Measurements from ENCODE around the gene GAST. TPM values are rescaled to one million over a fixed set of nuclear protein-coding genes. Genes with fewer than 3 reads are reported as not detected.

GAST gene
- total and polyA plus RNA-seq, 12 donors = not detected

GRCh38 chr17:41718287-41718645, 6.1 kb downstream of the GAST start:
- TF ChIP-seq CTCF (IDR thresholded peaks at IDR 0.05) (no peak), POLR2A (IDR thresholded peaks at IDR 0.05) (no peak)
- Histone ChIP-seq H3K27ac (no peak overlapping the region), H3K9me3 (replicated peaks in 1 of 3) (no peaks in the 10 kb centered on the region), H3K36me3 (replicated peaks in 1 of 2) (no peaks in the 10 kb centered on the region), H3K4me1 (replicated peaks in 1 of 2) (peaks cover 0 to 5% of the 10 kb centered on the region in 2 donors), H3K27me3 (no peaks in the 10 kb centered on the region), H3K4me3 (no peak overlapping the region)
- no peak for DNase-seq
- intact Hi-C loops (cut with DNase I) = no loop called here
- WGBS, 4 donors = 37 to 70% (median 68%) methylated on average over 2 to 5 of the region's 5 CpGs

- H3K9me3 ChIP-seq (replicated peaks in 1 of 3) = no peaks in the 10 kb centered on the region
- no peak overlapping the region for H3K4me3 ChIP-seq
- intact Hi-C loops (cut with DNase I) = no loop called here
- DNase-seq = no peak
- H3K4me1 ChIP-seq (replicated peaks in 1 of 2) = peaks cover 0 to 5% of the 10 kb centered on the region in 2 donors
- WGBS, 4 donors = 81 to 94% (median 87%) methylated on average over 7 of the region's 7 CpGs
- no peaks in the 10 kb centered on the region for H3K27me3 ChIP-seq
- TF ChIP-seq CTCF (IDR thresholded peaks at IDR 0.05) (no peak), POLR2A (IDR thresholded peaks at IDR 0.05) (no peak)
- H3K36me3 ChIP-seq (replicated peaks in 1 of 2) = no peaks in the 10 kb centered on the region
- no peak overlapping the region for H3K27ac ChIP-seq
Measured at GRCh38 chr17:41722231-41722630, 10.1 kb downstream of the GAST start.

- Histone ChIP-seq H3K4me3 (no peak overlapping the region), H3K27me3 (no peaks in the 10 kb centered on the region), H3K4me1 (replicated peaks in 1 of 2) (no peaks in the 10 kb centered on the region), H3K36me3 (replicated peaks in 1 of 2) (no peaks in the 10 kb centered on the region), H3K27ac (no peak overlapping the region), H3K9me3 (replicated peaks in 1 of 3) (no peaks in the 10 kb centered on the region)
- TF ChIP-seq CTCF (IDR thresholded peaks at IDR 0.05) = no peak
- TF ChIP-seq POLR2A (IDR thresholded peaks at IDR 0.05) = no peak
- DNase-seq = no peak
- WGBS, 4 donors = 66 to 73% (median 72%) methylated on average over 9 to 12 of the region's 12 CpGs
- intact Hi-C loops (cut with DNase I) = no loop called here
Measured at GRCh38 chr17:41723801-41724475, 11.8 kb downstream of the GAST start.

- Histone ChIP-seq H3K4me1 (replicated peaks in 1 of 2) (no peaks in the 10 kb centered on the region), H3K27me3 (no peaks in the 10 kb centered on the region), H3K9me3 (replicated peaks in 1 of 3) (no peaks in the 10 kb centered on the region), H3K36me3 (replicated peaks in 1 of 2) (no peaks in the 10 kb centered on the region), H3K27ac (no peak overlapping the region), H3K4me3 (no peak overlapping the region)
- DNase-seq = no peak
- intact Hi-C loops (cut with DNase I) = no loop called here
- WGBS, 4 donors = 70 to 80% (median 72%) methylated on average over 10 to 17 of the region's 17 CpGs
- no peak for TF ChIP-seq POLR2A (IDR thresholded peaks at IDR 0.05)
- no peak for TF ChIP-seq CTCF (IDR thresholded peaks at IDR 0.05)
Measured at GRCh38 chr17:41724476-41725050, 12.4 kb downstream of the GAST start.
